HepG2 (cell line): ENCODE data around the gene GBGT1. TPM values are rescaled to one million over a fixed set of nuclear protein-coding genes. Genes with fewer than 3 reads are reported as not detected.
A peak's percentile ranks its signal among the peaks of the same experiment; 100 is the strongest.

Experiments
- ARNTL ChIP-seq: sonication (generic); formaldehyde crosslinking; IDR thresholded peaks from 2 replicates; pipeline ENCODE4 v1.4.0; 2020; ENCODE audit warnings: mild to moderate bottlenecking, missing genetic modification reagents
- ETV6 ChIP-seq: sonication (generic); formaldehyde crosslinking; conservative IDR thresholded peaks from 2 replicates; pipeline ENCODE4 v1.4.0; 2020; ENCODE audit warnings: missing genetic modification reagents
- GABPB1 ChIP-seq: IDR thresholded peaks from 2 replicates; pipeline ENCODE4 v1.6.1; 2016; ENCODE audit warnings: mild to moderate bottlenecking, missing genetic modification reagents, moderate library complexity, missing compliant biosample characterization
- GATAD1 ChIP-seq: IDR thresholded peaks from 2 replicates; pipeline ENCODE4 v1.6.1; 2016; ENCODE audit warnings: missing genetic modification reagents, missing compliant biosample characterization
- HNRNPL ChIP-seq: fragments of 200-400 bp; formaldehyde crosslinking; IDR thresholded peaks from 2 replicates; pipeline ENCODE4 v1.6.1; 2017; ENCODE audit warnings: mild to moderate bottlenecking, low read depth, low read length
- IKZF5 ChIP-seq: IDR thresholded peaks from 2 replicates; pipeline ENCODE4 v1.6.1; 2018; ENCODE audit warnings: missing genetic modification reagents, mild to moderate bottlenecking, missing compliant biosample characterization
- SOX5 ChIP-seq: IDR thresholded peaks from 2 replicates; pipeline ENCODE4 v1.6.1; 2016; ENCODE audit warnings: borderline replicate concordance
- SPEN ChIP-seq: sonication (generic); formaldehyde crosslinking; IDR thresholded peaks from 2 replicates; pipeline ENCODE4 v1.5.1; 2020; ENCODE audit warnings: low read depth, mild to moderate bottlenecking, missing genetic modification reagents
- YEATS2 ChIP-seq: sonication (generic); formaldehyde crosslinking; IDR thresholded peaks from 2 replicates; pipeline ENCODE4 v1.4.0; 2020; ENCODE audit warnings: missing genetic modification reagents, borderline replicate concordance
- ZBTB7B ChIP-seq: sonication (generic); formaldehyde crosslinking; IDR thresholded peaks from 2 replicates; pipeline ENCODE4 v1.4.0; 2020; ENCODE audit warnings: missing genetic modification reagents
- ZNF264 ChIP-seq: sonication (generic); formaldehyde crosslinking; IDR thresholded peaks from 2 replicates; pipeline ENCODE4 v1.4.0; 2020; ENCODE audit warnings: missing genetic modification reagents
- ZNF7 ChIP-seq: IDR thresholded peaks from 2 replicates; pipeline ENCODE4 v1.6.1; 2016; ENCODE audit warnings: missing biosample characterization, missing genetic modification reagents
- polyA plus RNA-seq, 8 experiments: library from polyadenylated mRNA; depleted of rRNA in 3 of 8; stranded (reverse) in 7 of 8; unstranded in 1 of 8; fragments of >200 nt; fragmentation: Illumina TruSeq in 4 of 8; extraction: Trizol in 4 of 8; gene quantifications; 2 replicates each; pipeline versions ENCODE4 v1.2.1 to v1.2.3, GENCODE V29; 2011 to 2016; ENCODE audit warnings: low read depth in 4 of 8, missing spikeins in 1 of 8, mixed read lengths in 1 of 8; ENCODE audit not compliant: insufficient read depth in 1 of 8
- total RNA-seq, 5 experiments: library from RNA; depleted of rRNA; stranded (reverse); fragments of >200 nt; fragmentation: Illumina TruSeq; extraction: Trizol; gene quantifications; 2 replicates each; pipeline ENCODE4 v1.2.3, GENCODE V29; 2016; ENCODE audit warnings: low read depth in 1 of 5
- TF ChIP-seq, protein P1 (sequence below): sonication (generic); formaldehyde crosslinking; IDR thresholded peaks from 2 replicates; pipeline ENCODE4 v1.5.0; 2020; ENCODE audit warnings: mild to moderate bottlenecking, missing genetic modification reagents, moderate library complexity
- TF ChIP-seq, protein P2 (sequence below): IDR thresholded peaks from 2 replicates; pipeline ENCODE4 v1.6.1; 2016; ENCODE audit warnings: mild to moderate bottlenecking
- TF ChIP-seq, protein P3 (sequence below): sonication (generic); formaldehyde crosslinking; IDR thresholded peaks from 2 replicates; pipeline ENCODE4 v1.5.0; 2020; ENCODE audit warnings: missing genetic modification reagents
- TF ChIP-seq, protein P4 (sequence below): sonication (generic); formaldehyde crosslinking; IDR thresholded peaks from 2 replicates; pipeline ENCODE4 v1.4.0; 2020; ENCODE audit warnings: missing genetic modification reagents, borderline replicate concordance
- TF ChIP-seq, protein P5 (sequence below): sonication (generic); formaldehyde crosslinking; IDR thresholded peaks from 2 replicates; pipeline ENCODE4 v1.8.0; 2022; ENCODE audit warnings: mild to moderate bottlenecking, missing genetic modification reagents; ENCODE audit not compliant: insufficient replicate concordance
- TF ChIP-seq, protein P6 (sequence below): sonication (generic); formaldehyde crosslinking; IDR thresholded peaks from 2 replicates; pipeline ENCODE4 v1.4.0; 2020; ENCODE audit warnings: low read depth, mild to moderate bottlenecking, missing genetic modification reagents

The GBGT1 gene
- total and polyA plus RNA-seq, 2 of the 13 experiments (the other 11 are each of a cell fraction or from before 2014, with no cell fraction given), result not detected

- TF ChIP-seq ARNTL (CRISPR knock-in tag) (peak; percentile 38; the same call in 1 of the 2 replicates), ETV6 (CRISPR knock-in tag) (no peak), IKZF5 (CRISPR knock-in tag) (peak; percentile 81), GATAD1 (CRISPR knock-in tag) (peak; percentile 37; the same call in 1 of the 2 replicates), HNRNPL (peak; percentile 35; the same call in 1 of the 2 replicates), ZNF7 (CRISPR knock-in tag) (no peak), SPEN (CRISPR knock-in tag) (peak; percentile 63; the same call in 1 of the 2 replicates), ZNF264 (CRISPR knock-in tag) (0 out of 2 replicates have a peak, but pooled peaks have one; percentile 47), YEATS2 (CRISPR knock-in tag) (peak; percentile 62; the same call in 1 of the 2 replicates), ZBTB7B (CRISPR knock-in tag) (no peak), SOX5 (peak; percentile 81), GABPB1 (peak; percentile 64)
- TF ChIP-seq, protein P1, sequence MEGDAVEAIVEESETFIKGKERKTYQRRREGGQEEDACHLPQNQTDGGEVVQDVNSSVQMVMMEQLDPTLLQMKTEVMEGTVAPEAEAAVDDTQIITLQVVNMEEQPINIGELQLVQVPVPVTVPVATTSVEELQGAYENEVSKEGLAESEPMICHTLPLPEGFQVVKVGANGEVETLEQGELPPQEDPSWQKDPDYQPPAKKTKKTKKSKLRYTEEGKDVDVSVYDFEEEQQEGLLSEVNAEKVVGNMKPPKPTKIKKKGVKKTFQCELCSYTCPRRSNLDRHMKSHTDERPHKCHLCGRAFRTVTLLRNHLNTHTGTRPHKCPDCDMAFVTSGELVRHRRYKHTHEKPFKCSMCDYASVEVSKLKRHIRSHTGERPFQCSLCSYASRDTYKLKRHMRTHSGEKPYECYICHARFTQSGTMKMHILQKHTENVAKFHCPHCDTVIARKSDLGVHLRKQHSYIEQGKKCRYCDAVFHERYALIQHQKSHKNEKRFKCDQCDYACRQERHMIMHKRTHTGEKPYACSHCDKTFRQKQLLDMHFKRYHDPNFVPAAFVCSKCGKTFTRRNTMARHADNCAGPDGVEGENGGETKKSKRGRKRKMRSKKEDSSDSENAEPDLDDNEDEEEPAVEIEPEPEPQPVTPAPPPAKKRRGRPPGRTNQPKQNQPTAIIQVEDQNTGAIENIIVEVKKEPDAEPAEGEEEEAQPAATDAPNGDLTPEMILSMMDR (CRISPR knock-in tag), result peak; percentile 19; the same call in 1 of the 2 replicates
- TF ChIP-seq, protein P2, sequence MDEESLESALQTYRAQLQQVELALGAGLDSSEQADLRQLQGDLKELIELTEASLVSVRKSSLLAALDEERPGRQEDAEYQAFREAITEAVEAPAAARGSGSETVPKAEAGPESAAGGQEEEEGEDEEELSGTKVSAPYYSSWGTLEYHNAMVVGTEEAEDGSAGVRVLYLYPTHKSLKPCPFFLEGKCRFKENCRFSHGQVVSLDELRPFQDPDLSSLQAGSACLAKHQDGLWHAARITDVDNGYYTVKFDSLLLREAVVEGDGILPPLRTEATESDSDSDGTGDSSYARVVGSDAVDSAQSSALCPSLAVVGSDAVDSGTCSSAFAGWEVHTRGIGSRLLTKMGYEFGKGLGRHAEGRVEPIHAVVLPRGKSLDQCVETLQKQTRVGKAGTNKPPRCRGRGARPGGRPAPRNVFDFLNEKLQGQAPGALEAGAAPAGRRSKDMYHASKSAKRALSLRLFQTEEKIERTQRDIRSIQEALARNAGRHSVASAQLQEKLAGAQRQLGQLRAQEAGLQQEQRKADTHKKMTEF (CRISPR knock-in tag), result peak; percentile 78
- TF ChIP-seq, protein P3, sequence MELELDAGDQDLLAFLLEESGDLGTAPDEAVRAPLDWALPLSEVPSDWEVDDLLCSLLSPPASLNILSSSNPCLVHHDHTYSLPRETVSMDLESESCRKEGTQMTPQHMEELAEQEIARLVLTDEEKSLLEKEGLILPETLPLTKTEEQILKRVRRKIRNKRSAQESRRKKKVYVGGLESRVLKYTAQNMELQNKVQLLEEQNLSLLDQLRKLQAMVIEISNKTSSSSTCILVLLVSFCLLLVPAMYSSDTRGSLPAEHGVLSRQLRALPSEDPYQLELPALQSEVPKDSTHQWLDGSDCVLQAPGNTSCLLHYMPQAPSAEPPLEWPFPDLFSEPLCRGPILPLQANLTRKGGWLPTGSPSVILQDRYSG (CRISPR knock-in tag), result 0 out of 2 replicates have a peak, but pooled peaks have one; percentile 34
- TF ChIP-seq, protein P4, sequence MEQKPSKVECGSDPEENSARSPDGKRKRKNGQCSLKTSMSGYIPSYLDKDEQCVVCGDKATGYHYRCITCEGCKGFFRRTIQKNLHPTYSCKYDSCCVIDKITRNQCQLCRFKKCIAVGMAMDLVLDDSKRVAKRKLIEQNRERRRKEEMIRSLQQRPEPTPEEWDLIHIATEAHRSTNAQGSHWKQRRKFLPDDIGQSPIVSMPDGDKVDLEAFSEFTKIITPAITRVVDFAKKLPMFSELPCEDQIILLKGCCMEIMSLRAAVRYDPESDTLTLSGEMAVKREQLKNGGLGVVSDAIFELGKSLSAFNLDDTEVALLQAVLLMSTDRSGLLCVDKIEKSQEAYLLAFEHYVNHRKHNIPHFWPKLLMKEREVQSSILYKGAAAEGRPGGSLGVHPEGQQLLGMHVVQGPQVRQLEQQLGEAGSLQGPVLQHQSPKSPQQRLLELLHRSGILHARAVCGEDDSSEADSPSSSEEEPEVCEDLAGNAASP (CRISPR knock-in tag), result 0 out of 2 replicates have a peak, but pooled peaks have one; percentile 29
- TF ChIP-seq, protein P5, sequence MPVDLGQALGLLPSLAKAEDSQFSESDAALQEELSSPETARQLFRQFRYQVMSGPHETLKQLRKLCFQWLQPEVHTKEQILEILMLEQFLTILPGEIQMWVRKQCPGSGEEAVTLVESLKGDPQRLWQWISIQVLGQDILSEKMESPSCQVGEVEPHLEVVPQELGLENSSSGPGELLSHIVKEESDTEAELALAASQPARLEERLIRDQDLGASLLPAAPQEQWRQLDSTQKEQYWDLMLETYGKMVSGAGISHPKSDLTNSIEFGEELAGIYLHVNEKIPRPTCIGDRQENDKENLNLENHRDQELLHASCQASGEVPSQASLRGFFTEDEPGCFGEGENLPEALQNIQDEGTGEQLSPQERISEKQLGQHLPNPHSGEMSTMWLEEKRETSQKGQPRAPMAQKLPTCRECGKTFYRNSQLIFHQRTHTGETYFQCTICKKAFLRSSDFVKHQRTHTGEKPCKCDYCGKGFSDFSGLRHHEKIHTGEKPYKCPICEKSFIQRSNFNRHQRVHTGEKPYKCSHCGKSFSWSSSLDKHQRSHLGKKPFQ (CRISPR knock-in tag), result peak; percentile 64
- TF ChIP-seq, protein P6, sequence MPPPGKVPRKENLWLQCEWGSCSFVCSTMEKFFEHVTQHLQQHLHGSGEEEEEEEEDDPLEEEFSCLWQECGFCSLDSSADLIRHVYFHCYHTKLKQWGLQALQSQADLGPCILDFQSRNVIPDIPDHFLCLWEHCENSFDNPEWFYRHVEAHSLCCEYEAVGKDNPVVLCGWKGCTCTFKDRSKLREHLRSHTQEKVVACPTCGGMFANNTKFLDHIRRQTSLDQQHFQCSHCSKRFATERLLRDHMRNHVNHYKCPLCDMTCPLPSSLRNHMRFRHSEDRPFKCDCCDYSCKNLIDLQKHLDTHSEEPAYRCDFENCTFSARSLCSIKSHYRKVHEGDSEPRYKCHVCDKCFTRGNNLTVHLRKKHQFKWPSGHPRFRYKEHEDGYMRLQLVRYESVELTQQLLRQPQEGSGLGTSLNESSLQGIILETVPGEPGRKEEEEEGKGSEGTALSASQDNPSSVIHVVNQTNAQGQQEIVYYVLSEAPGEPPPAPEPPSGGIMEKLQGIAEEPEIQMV, result 0 out of 2 replicates have a peak, but pooled peaks have one; percentile 22
Observed at GRCh38 chr9:133133681-133134387, 29.9 kb downstream of the GBGT1 start (continued).
